Effector memory CD4-positive, alpha-beta T cell (primary cell): ENCODE results near the gene WDR76.

Experiments
- DNase-seq, 3 donors: peaks; one replicate each; pipeline ENCODE4 v3.0.0-alpha.2; 2020
- H3K27ac ChIP-seq: 2 replicates; pipeline ENCODE4 v1.7.0; 2013; ENCODE audit warnings: mild to moderate bottlenecking, low read length, moderate library complexity; ENCODE audit not compliant: insufficient read depth, poor library complexity, severe bottlenecking
- H3K27me3 ChIP-seq: replicated peaks from 2 replicates; pipeline ENCODE4 v1.7.0; 2013; ENCODE audit warnings: mild to moderate bottlenecking, low read length; ENCODE audit not compliant: insufficient read depth, control insufficient read depth, poor library complexity, severe bottlenecking
- H3K36me3 ChIP-seq: 2 replicates; pipeline ENCODE4 v1.7.0; 2013; ENCODE audit warnings: mild to moderate bottlenecking, low read length, moderate library complexity; ENCODE audit not compliant: control insufficient read depth, insufficient read depth
- H3K4me1 ChIP-seq: 2 replicates; pipeline ENCODE4 v1.7.0; 2013; ENCODE audit warnings: low read length, mild to moderate bottlenecking; ENCODE audit not compliant: control insufficient read depth, insufficient read depth, poor library complexity, severe bottlenecking
- H3K4me3 ChIP-seq: 2 replicates; pipeline ENCODE4 v1.7.0; 2013; ENCODE audit warnings: low read length, low read depth, mild to moderate bottlenecking; ENCODE audit not compliant: insufficient read depth, poor library complexity, severe bottlenecking
- H3K9me3 ChIP-seq: 2 replicates; pipeline ENCODE4 v1.7.0; 2013; ENCODE audit warnings: mild to moderate bottlenecking, low read length, moderate library complexity; ENCODE audit not compliant: control insufficient read depth

WDR76 gene

DNA sequence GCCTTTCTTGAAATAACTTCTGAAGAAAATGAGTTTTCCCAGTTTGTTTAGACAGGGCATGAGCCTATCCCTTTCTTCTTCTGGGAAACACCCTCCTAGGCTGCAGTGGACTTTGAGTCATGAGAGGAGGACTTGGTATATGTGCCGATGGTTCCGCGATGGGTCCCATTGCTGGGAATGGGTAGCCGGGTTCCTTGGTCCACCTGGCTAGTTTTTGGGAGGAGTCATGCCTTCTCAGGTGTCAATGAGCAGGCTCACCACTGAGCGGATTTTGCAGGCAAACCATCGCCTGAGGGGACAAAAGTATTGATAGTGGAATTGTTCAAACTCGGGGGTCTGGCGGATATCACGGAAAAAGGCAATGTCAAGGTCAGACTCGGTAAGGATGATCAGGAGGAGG, 46.8 kb downstream of the WDR76 start:
- Histone ChIP-seq H3K4me1 (no peaks in the 10 kb centered on the region), H3K4me3 (no peak overlapping the region), H3K9me3 (no peaks in the 10 kb centered on the region), H3K27me3 (no peaks in the 10 kb centered on the region), H3K27ac (no peak overlapping the region), H3K36me3 (no peaks in the 10 kb centered on the region)
- no peak for DNase-seq

DNA sequence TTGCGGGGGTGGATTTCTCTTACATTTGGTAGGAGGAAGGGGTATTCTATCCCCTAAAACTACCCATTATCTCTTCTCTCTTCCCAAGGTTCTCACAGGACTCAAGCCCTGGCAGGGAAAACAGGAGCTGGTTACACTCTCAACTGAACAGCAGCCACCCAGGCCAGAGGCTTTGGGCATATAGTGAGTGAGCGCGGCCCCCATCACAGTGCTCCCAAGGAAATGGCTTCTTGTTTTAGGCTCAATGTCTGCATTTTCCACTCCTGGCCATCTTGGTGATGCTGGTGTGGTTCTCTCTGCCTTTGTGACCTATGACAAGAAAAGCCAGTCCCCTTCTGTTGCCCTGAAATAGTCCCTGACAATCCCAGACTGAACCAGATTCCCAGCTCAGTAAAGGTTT, 50.1 kb downstream of the WDR76 start:
- Histone ChIP-seq H3K9me3 (no peaks in the 10 kb centered on the region), H3K36me3 (no peaks in the 10 kb centered on the region), H3K4me3 (no peak overlapping the region), H3K27ac (no peak overlapping the region), H3K27me3 (no peaks in the 10 kb centered on the region), H3K4me1 (no peaks in the 10 kb centered on the region)
- DNase-seq: no peak

DNA sequence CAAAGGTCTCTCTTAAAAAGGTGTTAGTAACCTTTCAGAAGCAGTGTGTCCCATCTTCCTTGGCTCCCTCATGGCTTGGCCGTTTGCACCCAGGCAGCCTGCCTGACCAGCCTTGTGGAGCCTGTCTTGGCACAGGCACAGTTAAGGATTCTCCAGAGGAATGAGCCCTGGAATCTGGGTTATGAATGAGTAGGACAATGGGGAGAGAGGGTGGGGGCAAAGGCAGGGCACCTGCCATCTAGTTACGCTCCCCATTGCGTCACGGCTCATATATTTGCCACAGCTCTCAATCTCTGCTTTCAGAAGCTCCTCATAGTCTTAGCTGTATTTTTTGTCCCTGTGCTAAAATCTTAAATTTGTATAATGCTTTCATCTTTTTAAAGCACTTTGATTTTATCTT, 50.6 kb downstream of the WDR76 start:
- no peak for DNase-seq
- no peaks in the 10 kb centered on the region for H3K9me3 ChIP-seq
- no peaks in the 10 kb centered on the region for H3K4me1 ChIP-seq
- no peaks in the 10 kb centered on the region for H3K27me3 ChIP-seq
- H3K27ac ChIP-seq: no peak overlapping the region
- no peaks in the 10 kb centered on the region for H3K36me3 ChIP-seq
- H3K4me3 ChIP-seq: no peak overlapping the region

DNA sequence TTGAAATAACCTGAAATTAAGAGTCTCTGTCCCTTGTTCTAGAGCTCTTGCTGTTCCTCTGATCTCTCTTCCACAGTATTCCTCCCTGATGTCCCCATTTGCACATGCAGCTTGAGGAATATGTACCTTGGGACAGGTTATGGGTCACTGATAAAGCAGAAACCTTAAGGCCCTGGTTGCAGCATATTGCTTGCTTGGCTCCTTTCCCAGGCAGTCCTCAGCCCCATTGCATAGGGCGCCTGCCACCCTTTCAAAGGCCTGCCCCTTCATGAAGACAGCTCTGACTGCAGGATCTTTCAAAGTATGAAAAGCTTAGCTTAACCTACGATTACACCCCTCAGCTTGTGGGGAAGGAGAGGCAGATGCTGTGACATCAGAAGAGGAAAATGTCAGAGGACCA, 51.6 kb downstream of the WDR76 start:
- no peak overlapping the region for H3K27ac ChIP-seq
- no peaks in the 10 kb centered on the region for H3K9me3 ChIP-seq
- H3K27me3 ChIP-seq: no peaks in the 10 kb centered on the region
- no peaks in the 10 kb centered on the region for H3K4me1 ChIP-seq
- H3K36me3 ChIP-seq: no peaks in the 10 kb centered on the region
- DNase-seq: no peak
- no peak overlapping the region for H3K4me3 ChIP-seq

DNA sequence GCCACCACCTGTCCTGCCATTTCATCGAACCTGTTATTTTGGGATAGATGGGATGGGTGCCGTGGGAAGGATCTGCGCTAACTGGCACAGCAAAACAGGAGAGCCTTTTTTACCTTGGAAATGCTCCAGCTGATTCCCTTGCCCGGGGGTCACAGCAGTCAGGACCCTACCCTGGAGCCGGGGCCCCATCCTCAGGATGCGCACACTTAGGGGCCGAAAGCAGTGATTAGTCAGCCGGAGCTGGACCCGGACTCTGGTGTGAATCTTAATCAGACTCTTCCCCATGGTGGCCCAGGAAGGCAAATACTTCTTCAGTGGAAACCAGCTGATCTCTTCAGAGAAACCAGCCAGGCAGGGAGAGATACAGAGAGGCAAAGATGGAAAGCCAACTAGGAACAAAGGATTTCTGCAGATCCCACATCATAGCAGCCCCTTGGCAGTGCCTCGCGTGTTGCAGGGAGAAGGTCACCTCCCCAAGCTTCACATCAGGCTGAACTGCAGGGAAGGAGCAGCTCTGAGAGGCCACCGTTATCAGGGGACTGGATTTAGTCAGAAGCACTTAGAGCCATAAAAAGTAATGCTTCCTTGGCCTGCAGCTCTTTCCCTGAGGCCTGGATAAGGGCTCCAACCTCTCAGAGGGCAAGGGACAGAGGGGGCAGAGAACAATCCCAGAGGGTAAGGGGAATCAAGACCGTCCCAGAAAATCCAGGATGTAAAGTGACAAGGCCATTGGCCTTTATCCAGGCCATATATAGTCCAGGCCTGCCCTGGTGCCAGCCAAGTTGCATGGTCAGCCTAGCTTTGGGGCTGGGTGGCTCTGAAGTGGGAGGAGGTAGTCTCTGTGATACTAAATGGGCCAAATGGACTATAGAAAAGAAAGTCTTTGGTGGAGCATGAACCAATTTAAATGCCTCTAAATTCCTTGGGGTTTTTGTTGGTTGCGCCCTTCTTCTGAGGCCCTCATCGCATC, 52.9 kb downstream of the WDR76 start:
- no peaks in the 10 kb centered on the region for H3K27me3 ChIP-seq
- H3K27ac ChIP-seq: no peak overlapping the region
- H3K9me3 ChIP-seq: no peaks in the 10 kb centered on the region
- H3K4me3 ChIP-seq: no peak overlapping the region
- no peaks in the 10 kb centered on the region for H3K36me3 ChIP-seq
- no peaks in the 10 kb centered on the region for H3K4me1 ChIP-seq
- no peak for DNase-seq

DNA sequence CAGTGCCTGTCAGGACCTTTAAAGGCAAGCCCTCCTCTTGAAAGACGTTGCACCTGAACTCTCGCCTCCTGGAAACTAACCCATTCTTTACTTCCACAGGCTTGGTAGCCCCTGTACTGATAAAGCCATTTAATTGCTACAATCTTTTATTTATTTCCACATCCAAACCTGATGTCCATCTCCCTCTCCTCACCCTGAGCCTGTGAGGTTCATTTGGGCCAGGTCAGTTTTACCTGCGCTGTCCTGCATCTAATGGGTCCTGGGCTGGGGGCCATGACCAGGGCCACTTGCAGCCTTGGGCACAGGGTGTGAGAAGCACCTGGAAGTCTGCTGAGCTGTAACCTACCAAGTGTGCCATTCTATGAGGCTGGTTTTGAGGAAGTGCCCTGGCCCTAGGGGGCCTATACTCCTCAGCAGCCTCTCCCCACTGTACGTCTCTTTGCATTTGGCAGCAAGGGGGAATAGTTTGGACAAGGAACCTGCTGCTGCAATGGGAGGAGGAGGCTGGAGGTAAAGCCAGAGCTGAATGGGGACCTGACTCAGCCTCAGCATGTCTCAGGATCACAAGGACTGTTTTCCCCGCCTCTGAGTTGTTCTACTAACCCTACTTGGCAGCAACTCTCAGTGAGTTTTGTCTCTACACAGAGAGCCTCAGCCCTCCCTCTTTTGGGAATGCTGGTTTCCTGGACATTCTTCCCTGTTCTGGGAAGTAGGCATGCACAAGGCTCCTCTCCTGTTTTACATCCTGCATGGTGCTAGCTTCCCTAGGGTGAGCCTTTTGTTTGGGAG, 53.8 kb downstream of the WDR76 start:
- Histone ChIP-seq H3K4me3 (no peak overlapping the region), H3K27me3 (no peaks in the 10 kb centered on the region), H3K9me3 (no peaks in the 10 kb centered on the region), H3K36me3 (no peaks in the 10 kb centered on the region), H3K27ac (no peak overlapping the region), H3K4me1 (no peaks in the 10 kb centered on the region)
- no peak for DNase-seq

DNA sequence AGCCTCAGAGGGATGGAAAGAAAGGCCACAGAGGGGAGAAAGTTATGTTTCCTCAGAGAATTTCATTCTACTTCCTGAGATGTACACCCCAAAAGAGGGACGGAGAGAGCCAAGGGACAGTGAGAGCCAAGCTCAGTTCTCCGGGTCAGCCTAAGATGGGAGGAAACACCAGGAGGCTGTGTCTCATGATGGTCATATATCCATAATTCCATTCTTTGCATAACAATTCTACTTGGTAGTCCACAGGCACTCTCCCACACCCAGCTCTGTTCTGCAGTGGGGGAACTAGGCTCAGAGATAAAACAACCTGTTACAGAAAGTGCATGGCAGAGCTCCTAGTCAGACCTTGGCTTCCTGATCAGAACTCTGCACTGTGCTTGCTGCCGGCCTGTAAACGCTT, 54.4 kb downstream of the WDR76 start:
- H3K4me1 ChIP-seq: no peaks in the 10 kb centered on the region

DNA sequence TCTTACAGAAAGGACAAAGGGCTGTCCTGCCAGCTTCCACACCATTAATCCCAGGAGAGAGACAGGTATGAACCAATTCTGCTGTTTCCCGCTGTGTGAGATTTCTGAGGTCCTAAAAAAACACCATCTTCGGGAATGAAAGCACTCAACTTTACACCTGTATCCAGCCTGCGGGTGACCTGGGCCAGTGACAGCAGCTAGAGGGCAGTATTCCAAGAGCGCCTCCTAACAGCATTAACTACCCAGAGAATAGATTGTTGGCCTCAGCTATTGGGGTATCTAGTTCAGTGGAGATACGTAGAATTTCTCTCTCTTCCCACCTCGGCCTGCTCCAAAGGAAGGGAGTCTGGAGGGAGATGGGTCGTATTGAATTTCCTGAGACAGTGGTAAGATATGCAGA, 55.1 kb downstream of the WDR76 start:
- no peaks in the 10 kb centered on the region for H3K9me3 ChIP-seq
- H3K4me3 ChIP-seq: no peak overlapping the region
- H3K4me1 ChIP-seq: no peaks in the 10 kb centered on the region
- no peaks in the 10 kb centered on the region for H3K27me3 ChIP-seq
- H3K36me3 ChIP-seq: no peaks in the 10 kb centered on the region
- no peak overlapping the region for H3K27ac ChIP-seq
- no peak for DNase-seq

More for the DNA sequence above, 54.4 kb downstream of the WDR76 start:
- no peaks in the 10 kb centered on the region for H3K27me3 ChIP-seq
- DNase-seq: no peak
- H3K4me3 ChIP-seq: no peak overlapping the region
- H3K9me3 ChIP-seq: no peaks in the 10 kb centered on the region
- H3K27ac ChIP-seq: no peak overlapping the region
- no peaks in the 10 kb centered on the region for H3K36me3 ChIP-seq

DNA sequence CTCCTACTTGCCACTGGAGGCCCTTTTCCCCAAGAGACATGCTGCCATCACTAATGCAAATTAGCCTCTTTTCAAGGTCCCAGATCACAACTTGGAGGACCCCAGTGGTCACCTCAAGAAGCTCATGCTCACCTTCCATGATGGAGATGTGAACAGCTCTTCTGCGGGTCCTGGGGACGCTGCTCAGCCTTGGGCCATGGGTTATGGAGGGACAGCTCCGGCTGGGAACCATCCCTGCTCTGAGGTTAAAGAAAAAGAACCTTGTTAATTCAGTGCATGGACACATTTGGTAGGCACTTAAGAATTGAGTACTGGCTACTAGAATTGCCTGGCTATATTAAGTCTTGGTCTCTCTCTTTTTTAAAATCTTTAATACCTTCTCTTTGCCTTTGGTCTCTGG, 56.8 kb downstream of the WDR76 start:
- Histone ChIP-seq H3K4me1 (no peaks in the 10 kb centered on the region), H3K9me3 (no peaks in the 10 kb centered on the region), H3K27me3 (no peaks in the 10 kb centered on the region), H3K27ac (no peak overlapping the region), H3K4me3 (no peak overlapping the region), H3K36me3 (no peaks in the 10 kb centered on the region)
- no peak for DNase-seq

DNA sequence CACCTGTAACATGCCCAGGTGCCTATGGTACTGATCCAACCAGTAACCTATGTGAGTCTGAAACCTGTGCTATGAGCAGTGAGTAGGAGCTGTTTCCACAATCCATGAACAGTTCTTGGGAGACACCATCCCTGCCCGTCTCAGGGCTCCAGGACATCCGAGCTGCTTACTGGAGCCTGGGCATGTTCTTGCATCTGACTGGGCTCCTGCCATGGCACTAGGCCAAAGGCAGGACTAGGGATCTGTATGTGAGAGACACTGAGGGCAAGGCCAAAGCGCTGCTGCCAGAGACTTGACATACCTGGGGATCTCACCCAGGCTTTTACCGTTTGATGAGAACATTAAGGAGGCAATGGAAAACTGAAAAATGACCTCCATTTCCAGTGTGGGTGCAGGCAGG, 59.8 kb downstream of the WDR76 start:
- H3K36me3 ChIP-seq: no peaks in the 10 kb centered on the region
- no peak for DNase-seq
- no peak overlapping the region for H3K4me3 ChIP-seq
- no peak overlapping the region for H3K27ac ChIP-seq
- no peaks in the 10 kb centered on the region for H3K4me1 ChIP-seq
- H3K27me3 ChIP-seq: no peaks in the 10 kb centered on the region
- no peaks in the 10 kb centered on the region for H3K9me3 ChIP-seq
